HCT116 (cell line): ENCODE measurements around the gene MALRD1. TPM values are rescaled to one million over a fixed set of nuclear protein-coding genes. Genes with fewer than 3 reads are reported as not detected.

Source experiments
- ATAC-seq: fragments of 200-7000 bp; cut with Tn5 transposase; 2 replicates; pipeline ENCODE4 v1.9.1; 2020; ENCODE audit warnings: mild to moderate bottlenecking, moderate library complexity
- BruUV-seq: library from RNA; stranded (reverse); fragments of 400-500 nt; replicated peaks from 2 replicates; lab custom pipeline; 2021; lab: Mats Ljungman, UMichigan
- CTCF ChIA-PET: fragments of 300-600 bp; sonication (Branson Sonifier 250); formaldehyde crosslinking; loops from one replicate; lab custom pipeline; 2021; ENCODE audit warnings: antibody characterized with exemption; lab: Charles Lee
- POLR2A ChIA-PET: fragments of 300-600, 350-600 bp; sonication (Branson Sonifier 250); formaldehyde crosslinking; loops from one replicate; lab custom pipeline; 2021; ENCODE audit warnings: antibody characterized with exemption; lab: Charles Lee
- RAD21 ChIA-PET, 2 experiments: fragments of 300-600 bp; sonication (Branson Sonifier 250); formaldehyde crosslinking; loops; one replicate each; lab custom pipeline; 2023; ENCODE audit warnings: low total read pairs in 2 of 2; ENCODE audit not compliant: uncharacterized antibody in 2 of 2, unreplicated experiment in 2 of 2, low non-redundant PET in 1 of 2; lab: Charles Lee
- DNase-seq: peaks from one replicate; pipeline ENCODE4 v3.0.0-alpha.2; 2010; ENCODE audit warnings: low read depth, low spot score
- H2AFZ ChIP-seq: fragments of 200-600 bp; shearing (Covaris generic), sonication (generic); 2 replicates; pipeline ENCODE4 v1.6.1; 2017; ENCODE audit warnings: low read depth, mixed run types, mixed read lengths, antibody characterized with exemption, low read length; ENCODE audit not compliant: poor library complexity, severe bottlenecking
- H3K27ac ChIP-seq: 2 replicates; pipeline ENCODE4 v1.5.1; 2012; ENCODE audit warnings: low read depth, low read length
- H3K27me3 ChIP-seq: fragments of 200-600 bp; sonication (generic); 2 replicates; pipeline ENCODE4 v1.6.1; 2016; ENCODE audit warnings: mixed run types, low read length, mixed read lengths; ENCODE audit not compliant: insufficient read depth
- H3K36me3 ChIP-seq, 2 experiments: fragments of 200-500 bp in 1 of 2; fragments of 200-600 bp in 1 of 2; sonication (Bioruptor generic) in 1 of 2; sonication (generic) in 1 of 2; 2 replicates each; pipeline versions ENCODE4 v1.5.1 to v1.6.1; 2014 to 2016; ENCODE audit warnings: low read length in 2 of 2, inconsistent platforms in 1 of 2, mixed read lengths in 1 of 2, mixed run types in 1 of 2; ENCODE audit not compliant: insufficient read depth in 2 of 2, control insufficient read depth in 1 of 2
- H3K4me1 ChIP-seq, 2 experiments: fragments of 200-600 bp in 1 of 2; sonication (generic) in 1 of 2; 2 replicates each; pipeline versions ENCODE4 v1.5.1 to v1.6.1; 2012 to 2017; ENCODE audit warnings: low read length in 2 of 2, inconsistent platforms in 1 of 2, mild to moderate bottlenecking in 1 of 2, mixed read lengths in 1 of 2, mixed run types in 1 of 2, moderate library complexity in 1 of 2; ENCODE audit not compliant: insufficient read depth in 2 of 2, control insufficient read depth in 1 of 2
- H3K4me2 ChIP-seq: fragments of 200-600 bp; sonication (generic); 2 replicates; pipeline ENCODE4 v1.6.1; 2017; ENCODE audit warnings: mixed run types, low read length, mixed read lengths
- H3K4me3 ChIP-seq, 2 experiments: fragments of 200-600 bp in 1 of 2; sonication (generic) in 1 of 2; replicated peaks in 1 of 2; 2 replicates each; pipeline ENCODE4 v1.5.1; 2011 to 2016; ENCODE audit warnings: low read length in 2 of 2, control low read depth in 1 of 2, low read depth in 1 of 2, mild to moderate bottlenecking in 1 of 2, mixed read lengths in 1 of 2, mixed run types in 1 of 2
- H3K79me2 ChIP-seq: fragments of 200-600 bp; sonication (generic); 2 replicates; pipeline ENCODE4 v1.6.1; 2017; ENCODE audit warnings: mild to moderate bottlenecking, mixed run types, low read length, moderate library complexity, mixed read lengths; ENCODE audit not compliant: insufficient read depth
- H3K9ac ChIP-seq: fragments of 200-600 bp; sonication (generic); 2 replicates; pipeline ENCODE4 v1.6.1; 2016; ENCODE audit warnings: low read length, mixed read lengths
- H3K9me2 ChIP-seq: fragments of 200-600 bp; sonication (generic), shearing (Covaris generic); 2 replicates; pipeline ENCODE4 v1.6.1; 2017; ENCODE audit warnings: mixed run types, mild to moderate bottlenecking, moderate library complexity; ENCODE audit not compliant: insufficient read depth
- H3K9me3 ChIP-seq, 2 experiments: fragments of 200-500 bp in 1 of 2; fragments of 200-600 bp in 1 of 2; sonication (Bioruptor generic) in 1 of 2; sonication (generic) in 1 of 2; 2 replicates each; pipeline ENCODE4 v1.6.1; 2014 to 2017; ENCODE audit warnings: low read length in 2 of 2, mixed read lengths in 2 of 2, inconsistent platforms in 1 of 2, low read depth in 1 of 2, mild to moderate bottlenecking in 1 of 2, mixed run types in 1 of 2, moderate library complexity in 1 of 2; ENCODE audit not compliant: control insufficient read depth in 1 of 2, insufficient read depth in 1 of 2
- H4K20me1 ChIP-seq: fragments of 200-600 bp; sonication (generic), shearing (Covaris generic); 2 replicates; pipeline ENCODE4 v1.6.1; 2017; ENCODE audit warnings: mixed run types, mild to moderate bottlenecking, moderate library complexity; ENCODE audit not compliant: insufficient read depth
- ATF3 ChIP-seq: IDR thresholded peaks from 2 replicates; pipeline ENCODE4 v1.6.1; 2012
- CBX3 ChIP-seq: IDR thresholded peaks from 2 replicates; pipeline ENCODE4 v1.6.1; 2012; ENCODE audit warnings: low read depth
- EGR1 ChIP-seq: IDR thresholded peaks from 2 replicates; pipeline ENCODE4 v1.6.1; 2012; ENCODE audit warnings: low read depth
- EZH2 ChIP-seq: fragments of 200-600 bp; sonication (generic); IDR thresholded peaks from 2 replicates; pipeline ENCODE4 v1.6.1; 2017; ENCODE audit warnings: antibody characterized with exemption, mixed run types
- EZH2phosphoT487 ChIP-seq: fragments of 200-600 bp; IDR thresholded peaks from 2 replicates; pipeline ENCODE4 v1.6.1; 2018; ENCODE audit warnings: antibody characterized with exemption, borderline replicate concordance
- JUND ChIP-seq: IDR thresholded peaks from 2 replicates; pipeline ENCODE4 v1.6.1; 2012
- MAX ChIP-seq: IDR thresholded peaks from 2 replicates; pipeline ENCODE4 v1.6.1; 2012
- POLR2A ChIP-seq: IDR thresholded peaks from 2 replicates; pipeline ENCODE4 v1.7.0; 2011; ENCODE audit warnings: borderline replicate concordance; ENCODE audit not compliant: insufficient read depth, insufficient read length; ENCODE audit errors: extremely low read depth
- POLR2AphosphoS5 ChIP-seq: IDR thresholded peaks from 2 replicates; pipeline ENCODE4 v1.6.1; 2011; ENCODE audit warnings: mild to moderate bottlenecking, low read depth, low read length, moderate library complexity
- REST ChIP-seq: IDR thresholded peaks from 2 replicates; pipeline ENCODE4 v1.6.1; 2012; ENCODE audit warnings: low read depth
- SIN3A ChIP-seq: IDR thresholded peaks from 2 replicates; pipeline ENCODE4 v1.6.1; 2012; ENCODE audit warnings: low read depth
- SP1 ChIP-seq: IDR thresholded peaks from 2 replicates; pipeline ENCODE4 v1.6.1; 2012; ENCODE audit warnings: low read depth
- SRF ChIP-seq: IDR thresholded peaks from 2 replicates; pipeline ENCODE4 v1.6.1; 2012; ENCODE audit warnings: low read depth
- TCF7L2 ChIP-seq: IDR thresholded peaks from 2 replicates; pipeline ENCODE4 v1.7.0; 2011; ENCODE audit warnings: borderline replicate concordance, inconsistent platforms; ENCODE audit not compliant: insufficient read depth, insufficient read length; ENCODE audit errors: extremely low read depth
- ZFX ChIP-seq: fragments of 450-650 bp; IDR thresholded peaks from 2 replicates; pipeline ENCODE4 v1.6.1; 2017
- intact Hi-C: fragments of 100-400 bp; cut with micrococcal nuclease; formaldehyde crosslinking; loops from 2 replicates; pipeline ENCODE4 v1.10.0; 2022
- total RNA-seq: library from RNA; stranded (reverse); gene quantifications from one replicate; pipeline ENCODE4 v1.2.1, GENCODE V29; 2021; ENCODE audit not compliant: unreplicated experiment

The MALRD1 gene
- total RNA-seq, 1 experiment from 2014 or later, result not detected

- BruUV-seq, result no TSS peak
- no peak for ATAC-seq
These were observed 611.5 kb downstream of the MALRD1 start for GRCh38 chr10:19659920-19660655.

GRCh38 chr10:19663344-19663743 is 614.7 kb downstream of the MALRD1 start:
- ChIA-PET RAD21 (no interaction called here), CTCF (no interaction called here), POLR2A (no interaction called here)
- Histone ChIP-seq H3K27me3 (no peaks in the 10 kb centered on the region), H4K20me1 (no peaks in the 10 kb centered on the region), H3K9me2 (no peaks in the 10 kb centered on the region), H2AFZ (no peak overlapping the region), H3K4me3 (no peak overlapping the region), H3K9me3 (peaks cover 15 to 27% of the 10 kb centered on the region in 2 experiments; a peak in 2 of 4 replicates), H3K4me1 (no peaks in the 10 kb centered on the region), H3K27ac (no peak overlapping the region), H3K79me2 (no peaks in the 10 kb centered on the region), H3K9ac (no peak overlapping the region), H3K36me3 (no peaks in the 10 kb centered on the region), H3K4me2 (no peak overlapping the region)
- intact Hi-C loops, result no loop called here
- DNase-seq (no peak), ATAC-seq (no peak)
- BruUV-seq, result no TSS peak
- TF ChIP-seq POLR2A (no peak), ZFX (no peak), MAX (no peak), REST (no peak), TCF7L2 (no peak), SP1 (no peak), CBX3 (no peak), ATF3 (no peak), JUND (no peak), SIN3A (no peak), POLR2AphosphoS5 (no peak), EZH2 (no peak), EGR1 (no peak), SRF (no peak)

More at GRCh38 chr10:19659920-19660655, 611.5 kb downstream of the MALRD1 start:
- H3K27me3 ChIP-seq, result no peaks in the 10 kb centered on the region
- no peak overlapping the region for H3K27ac ChIP-seq
- TF ChIP-seq ATF3 (no peak), EZH2phosphoT487 (no peak)
- H3K36me3 ChIP-seq, result no peaks in the 10 kb centered on the region
- no peaks in the 10 kb centered on the region for H3K9me2 ChIP-seq
- no peak overlapping the region for H3K4me2 ChIP-seq
- intact Hi-C loops, result no loop called here
- no peaks in the 10 kb centered on the region for H3K4me1 ChIP-seq
- RAD21 ChIA-PET, result no interaction called here
- no peaks in the 10 kb centered on the region for H4K20me1 ChIP-seq
- peaks cover 6 to 20% of the 10 kb centered on the region in 2 experiments; a peak in 2 of 4 replicates for H3K9me3 ChIP-seq
- H3K9ac ChIP-seq, result no peak overlapping the region
- no peak for DNase-seq
- no peaks in the 10 kb centered on the region for H3K79me2 ChIP-seq
- CTCF ChIA-PET, result no interaction called here
- H2AFZ ChIP-seq, result no peak overlapping the region
- POLR2A ChIA-PET, result no interaction called here
- no peak overlapping the region for H3K4me3 ChIP-seq
